ENCODE data around the gene C1QC. TPM values are rescaled to one million over a fixed set of nuclear protein-coding genes. Genes with fewer than 3 reads are reported as not detected.

The C1QC gene
- 100 to 1,000 TPM in 2 of 4 donors, 10 to 100 TPM in 2; 23.0 to 395 (median 169) TPM for total RNA-seq

DNA sequence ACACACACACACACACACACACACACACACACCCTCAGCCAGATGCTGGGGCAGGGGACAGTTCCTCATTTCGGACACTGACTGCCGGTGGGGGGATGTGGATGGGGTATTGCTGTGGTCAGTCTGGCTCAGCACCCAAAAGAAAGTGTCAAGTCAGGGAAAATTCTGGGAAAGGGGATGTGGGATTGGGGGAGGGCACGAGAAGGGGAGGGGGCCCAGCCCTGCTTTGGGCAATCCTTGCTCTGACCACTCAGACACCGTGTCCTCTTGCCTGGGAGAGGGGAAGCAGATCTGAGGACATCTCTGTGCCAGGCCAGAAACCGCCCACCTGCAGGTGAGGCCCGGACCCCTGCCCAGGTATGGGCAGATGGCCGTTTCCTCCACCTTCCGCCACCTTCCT is at the start of gene C1QC:
Gene C1QC, plus strand, starts transcription at position 253 of the 400 bp plus-strand sequence. CDS start 391 bp downstream, outside the sequence.
- Histone ChIP-seq H3K36me3 (no peaks in the 10 kb centered on the region), H3K27me3 (peaks cover 63% of the 10 kb centered on the region), H3K4me1 (peaks cover 0 to 10% (median 0%) of the 10 kb centered on the region in 3 donors), H3K9me3 (no peaks in the 10 kb centered on the region), H3K27ac (peak within 1 kb of the TSS in 3 of 4 donors; percentile 27 to 50 (median 31)), H3K4me3 (peak within 1 kb of the TSS in 1 of 2 donors; percentile 41)
- ATAC-seq: peak; percentile 50
- 67% methylated on average over 3 of the region's 8 CpGs; no CpG with 5 or more reads in 1 of the 2 donors for WGBS, 2 donors (ENCODE audit: low coverage in 1 of 2)
- TF ChIP-seq POLR2AphosphoS5 (IDR thresholded peaks at IDR 0.05) (no peak), POLR2A (IDR thresholded peaks at IDR 0.05) (peak in 1 of 2 donors; percentile 21), EP300 (IDR thresholded peaks at IDR 0.05) (no peak)

DNA sequence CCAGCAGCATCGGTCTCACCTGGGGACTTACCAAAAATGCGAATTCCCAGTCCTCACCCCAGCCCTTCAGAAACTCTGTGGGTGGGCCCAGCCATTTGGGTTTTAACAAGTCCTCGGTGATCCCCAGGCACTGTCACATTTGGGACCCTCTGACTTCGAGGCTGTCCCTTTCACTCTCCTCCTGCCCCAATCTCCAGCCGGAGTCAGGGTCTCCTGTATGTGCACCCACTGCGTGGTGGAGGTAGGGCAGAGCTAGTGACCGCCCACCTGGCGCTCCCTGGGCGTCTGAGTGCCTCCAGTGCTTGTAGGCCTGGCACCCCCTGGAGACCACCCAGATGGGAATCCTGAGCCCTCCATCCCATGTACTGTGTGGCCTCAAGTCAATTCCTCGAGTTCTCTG is 49.0 kb upstream of the C1QC start:
- ATAC-seq: no peak
- H3K27ac ChIP-seq: no peak overlapping the region
- H3K4me1 ChIP-seq: no peaks in the 10 kb centered on the region
- 53 to 72% methylated on average over 2 of the region's 10 CpGs for whole genome bisulfite sequencing, 2 donors (ENCODE audit: low coverage in 1 of 2)
- no peaks in the 10 kb centered on the region for H3K36me3 ChIP-seq
- TF ChIP-seq, protein P1, sequence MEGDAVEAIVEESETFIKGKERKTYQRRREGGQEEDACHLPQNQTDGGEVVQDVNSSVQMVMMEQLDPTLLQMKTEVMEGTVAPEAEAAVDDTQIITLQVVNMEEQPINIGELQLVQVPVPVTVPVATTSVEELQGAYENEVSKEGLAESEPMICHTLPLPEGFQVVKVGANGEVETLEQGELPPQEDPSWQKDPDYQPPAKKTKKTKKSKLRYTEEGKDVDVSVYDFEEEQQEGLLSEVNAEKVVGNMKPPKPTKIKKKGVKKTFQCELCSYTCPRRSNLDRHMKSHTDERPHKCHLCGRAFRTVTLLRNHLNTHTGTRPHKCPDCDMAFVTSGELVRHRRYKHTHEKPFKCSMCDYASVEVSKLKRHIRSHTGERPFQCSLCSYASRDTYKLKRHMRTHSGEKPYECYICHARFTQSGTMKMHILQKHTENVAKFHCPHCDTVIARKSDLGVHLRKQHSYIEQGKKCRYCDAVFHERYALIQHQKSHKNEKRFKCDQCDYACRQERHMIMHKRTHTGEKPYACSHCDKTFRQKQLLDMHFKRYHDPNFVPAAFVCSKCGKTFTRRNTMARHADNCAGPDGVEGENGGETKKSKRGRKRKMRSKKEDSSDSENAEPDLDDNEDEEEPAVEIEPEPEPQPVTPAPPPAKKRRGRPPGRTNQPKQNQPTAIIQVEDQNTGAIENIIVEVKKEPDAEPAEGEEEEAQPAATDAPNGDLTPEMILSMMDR (IDR thresholded peaks at IDR 0.05): no peak
- TF ChIP-seq POLR2AphosphoS5 (IDR thresholded peaks at IDR 0.05) (no peak), POLR2A (IDR thresholded peaks at IDR 0.05) (no peak), EP300 (IDR thresholded peaks at IDR 0.05) (no peak)
- H3K9me3 ChIP-seq: no peaks in the 10 kb centered on the region
- H3K4me3 ChIP-seq: no peak overlapping the region
- peaks cover 87% of the 10 kb centered on the region for H3K27me3 ChIP-seq

DNA sequence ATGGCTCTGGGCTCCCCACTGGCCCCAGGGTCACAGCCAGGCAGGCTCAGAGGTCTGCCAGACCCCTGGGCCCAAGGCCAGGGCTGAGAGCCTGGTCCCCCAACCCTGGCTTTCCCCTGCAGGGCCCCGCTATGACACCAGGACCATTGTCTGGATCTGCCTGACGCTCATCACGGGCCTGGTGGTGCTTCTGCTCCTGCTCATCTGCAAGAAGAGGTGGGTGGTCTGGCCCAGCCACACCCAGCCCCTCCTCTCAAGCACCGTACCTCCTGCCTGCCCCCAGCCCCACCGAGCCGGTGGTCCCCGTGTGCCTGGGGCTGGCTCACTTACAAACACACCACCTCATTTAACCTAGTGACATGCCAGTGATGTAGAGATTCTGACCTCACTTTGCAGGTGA is 48.3 kb upstream of the C1QC start:
- H3K4me1 ChIP-seq: no peaks in the 10 kb centered on the region
- peaks cover 86% of the 10 kb centered on the region for H3K27me3 ChIP-seq
- ATAC-seq: no peak
- 77 to 87% methylated on average over 3 of the region's 7 CpGs for WGBS, 2 donors (ENCODE audit: low coverage in 1 of 2)
- no peak overlapping the region for H3K27ac ChIP-seq
- H3K36me3 ChIP-seq: no peaks in the 10 kb centered on the region
- H3K9me3 ChIP-seq: no peaks in the 10 kb centered on the region
- TF ChIP-seq POLR2A (IDR thresholded peaks at IDR 0.05): no peak
- no peak for TF ChIP-seq POLR2AphosphoS5 (IDR thresholded peaks at IDR 0.05)
- TF ChIP-seq EP300 (IDR thresholded peaks at IDR 0.05): no peak
- TF ChIP-seq, protein P1 (IDR thresholded peaks at IDR 0.05): no peak
- no peak overlapping the region for H3K4me3 ChIP-seq

DNA sequence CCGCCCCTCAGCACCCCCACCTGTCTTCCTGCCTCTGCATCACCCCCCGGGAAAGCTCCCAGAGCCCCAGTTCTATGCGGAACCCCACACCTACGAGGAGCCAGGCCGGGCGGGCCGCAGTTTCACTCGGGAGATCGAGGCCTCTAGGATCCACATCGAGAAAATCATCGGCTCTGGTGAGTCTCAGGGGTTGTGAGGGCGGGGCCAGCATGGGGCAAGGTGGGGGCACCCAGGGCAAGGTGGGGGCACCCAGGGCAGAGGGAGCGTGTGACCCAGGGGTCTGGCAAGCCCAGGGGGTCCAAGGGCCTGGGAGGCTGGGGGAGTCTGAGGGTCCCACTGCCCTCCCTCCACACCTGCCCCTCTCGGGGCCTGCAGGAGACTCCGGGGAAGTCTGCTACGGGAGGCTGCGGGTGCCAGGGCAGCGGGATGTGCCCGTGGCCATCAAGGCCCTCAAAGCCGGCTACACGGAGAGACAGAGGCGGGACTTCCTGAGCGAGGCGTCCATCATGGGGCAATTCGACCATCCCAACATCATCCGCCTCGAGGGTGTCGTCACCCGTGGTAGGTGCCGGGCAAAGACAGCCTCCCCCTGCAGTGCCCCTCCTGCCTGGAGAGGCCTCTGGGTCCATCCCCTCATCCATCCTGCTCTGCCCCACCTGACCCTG is 46.0 kb upstream of the C1QC start:
- peaks cover 90% of the 10 kb centered on the region for H3K27me3 ChIP-seq
- H3K36me3 ChIP-seq: no peaks in the 10 kb centered on the region
- WGBS, 2 donors (ENCODE audit: low coverage in 1 of 2): no CpG with 5 or more reads among the region's 30 CpGs
- no peaks in the 10 kb centered on the region for H3K4me1 ChIP-seq
- TF ChIP-seq POLR2AphosphoS5 (IDR thresholded peaks at IDR 0.05) (no peak), POLR2A (IDR thresholded peaks at IDR 0.05) (no peak), EP300 (IDR thresholded peaks at IDR 0.05) (no peak)
- TF ChIP-seq, protein P1 (IDR thresholded peaks at IDR 0.05): no peak
- ATAC-seq: no peak
- H3K27ac ChIP-seq: no peak overlapping the region
- H3K9me3 ChIP-seq: no peaks in the 10 kb centered on the region
- H3K4me3 ChIP-seq: no peak overlapping the region

DNA sequence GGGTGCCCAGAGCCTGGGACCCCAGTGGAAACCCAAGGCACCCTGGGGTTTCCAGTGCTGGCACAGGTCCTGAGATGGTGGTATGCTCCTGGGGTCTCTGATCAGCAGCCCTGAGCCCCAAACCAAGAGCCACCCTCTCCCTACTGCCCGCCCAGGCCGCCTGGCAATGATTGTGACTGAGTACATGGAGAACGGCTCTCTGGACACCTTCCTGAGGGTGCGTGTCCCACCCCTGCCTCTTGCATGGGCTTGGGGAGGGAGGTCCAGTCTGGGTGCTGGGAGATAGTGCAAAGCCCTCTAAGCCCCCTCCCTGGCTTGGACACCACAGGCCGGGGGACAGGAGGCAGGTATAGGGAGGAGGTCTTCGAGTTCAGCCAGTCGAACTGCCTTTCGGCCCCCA is 45.4 kb upstream of the C1QC start:
- no CpG with 5 or more reads among the region's 8 CpGs for WGBS, 2 donors (ENCODE audit: low coverage in 1 of 2)
- ATAC-seq: no peak
- H3K27me3 ChIP-seq: peaks cover 90% of the 10 kb centered on the region
- H3K9me3 ChIP-seq: no peaks in the 10 kb centered on the region
- TF ChIP-seq, protein P1 (IDR thresholded peaks at IDR 0.05): no peak
- TF ChIP-seq POLR2AphosphoS5 (IDR thresholded peaks at IDR 0.05): no peak
- TF ChIP-seq EP300 (IDR thresholded peaks at IDR 0.05): no peak
- TF ChIP-seq POLR2A (IDR thresholded peaks at IDR 0.05): no peak
- no peak overlapping the region for H3K4me3 ChIP-seq
- H3K27ac ChIP-seq: no peak overlapping the region
- no peaks in the 10 kb centered on the region for H3K36me3 ChIP-seq
- no peaks in the 10 kb centered on the region for H3K4me1 ChIP-seq
